Stimulated activated CD8-positive, alpha-beta memory T cell treated with anti-CD3 and anti-CD28 coated beads, Interleukin-15, amount 100 ng/mL, for 24 hours (primary cell): ENCODE measurements around the gene GALNT7.
"Not testable (repeated sequence)": the region's sequence is repeated elsewhere in the genome, so short reads cannot be mapped to it uniquely, and the experiment has no call there.

ENCODE experiments used
- DNase-seq: peaks from one replicate; pipeline ENCODE4 v3.0.0-alpha.2; 2020; ENCODE audit warnings: low read depth

The GALNT7 gene, protein sequence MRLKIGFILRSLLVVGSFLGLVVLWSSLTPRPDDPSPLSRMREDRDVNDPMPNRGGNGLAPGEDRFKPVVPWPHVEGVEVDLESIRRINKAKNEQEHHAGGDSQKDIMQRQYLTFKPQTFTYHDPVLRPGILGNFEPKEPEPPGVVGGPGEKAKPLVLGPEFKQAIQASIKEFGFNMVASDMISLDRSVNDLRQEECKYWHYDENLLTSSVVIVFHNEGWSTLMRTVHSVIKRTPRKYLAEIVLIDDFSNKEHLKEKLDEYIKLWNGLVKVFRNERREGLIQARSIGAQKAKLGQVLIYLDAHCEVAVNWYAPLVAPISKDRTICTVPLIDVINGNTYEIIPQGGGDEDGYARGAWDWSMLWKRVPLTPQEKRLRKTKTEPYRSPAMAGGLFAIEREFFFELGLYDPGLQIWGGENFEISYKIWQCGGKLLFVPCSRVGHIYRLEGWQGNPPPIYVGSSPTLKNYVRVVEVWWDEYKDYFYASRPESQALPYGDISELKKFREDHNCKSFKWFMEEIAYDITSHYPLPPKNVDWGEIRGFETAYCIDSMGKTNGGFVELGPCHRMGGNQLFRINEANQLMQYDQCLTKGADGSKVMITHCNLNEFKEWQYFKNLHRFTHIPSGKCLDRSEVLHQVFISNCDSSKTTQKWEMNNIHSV

DNA sequence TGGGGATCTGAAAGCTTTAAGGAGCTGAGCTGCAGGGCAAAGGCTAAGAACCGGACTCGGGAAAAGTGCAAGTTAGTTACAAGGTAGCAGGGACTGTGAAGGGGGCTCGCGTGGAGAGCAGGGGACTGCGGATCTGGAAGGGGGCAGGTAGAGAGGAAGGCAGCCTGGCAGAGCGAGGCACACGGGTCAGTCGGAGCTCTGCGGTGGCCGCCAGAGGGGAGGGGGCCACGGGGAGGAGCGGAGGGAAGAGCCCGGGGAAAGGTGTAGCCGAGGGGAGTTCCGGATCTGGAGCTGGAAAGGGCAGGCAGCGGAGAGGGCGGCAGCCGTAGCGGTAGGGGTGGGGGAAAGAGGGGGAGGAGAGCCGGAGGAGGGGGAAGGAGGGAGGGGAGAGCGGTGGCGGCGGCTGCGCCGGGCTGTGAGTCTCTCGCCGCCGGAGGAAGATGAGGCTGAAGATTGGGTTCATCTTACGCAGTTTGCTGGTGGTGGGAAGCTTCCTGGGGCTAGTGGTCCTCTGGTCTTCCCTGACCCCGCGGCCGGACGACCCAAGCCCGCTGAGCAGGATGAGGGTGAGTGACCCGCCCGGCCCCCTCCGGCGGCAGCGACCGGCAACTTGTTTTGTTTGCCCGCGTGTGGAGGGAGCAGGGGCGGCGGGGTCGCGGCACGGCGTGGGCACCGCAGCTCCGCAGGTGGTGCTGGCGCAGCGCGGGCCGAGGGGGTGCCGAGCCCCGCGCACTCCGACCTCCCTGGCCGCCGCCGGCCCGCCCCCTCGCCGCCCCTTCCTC, at the start of gene GALNT7:
TSS of gene GALNT7 (plus strand) at position 416 of the 782 bp plus-strand sequence. CDS start at position 441, 25 bp downstream.
- DNase-seq = peak; percentile 29

- DNase-seq = not testable (repeated sequence)
These were observed 49.8 kb upstream of the GALNT7 start for GRCh38 chr4:173118819-173119218.

- DNase-seq = no peak
These were observed 48.8 kb upstream of the GALNT7 start for GRCh38 chr4:173119818-173120217.

DNA sequence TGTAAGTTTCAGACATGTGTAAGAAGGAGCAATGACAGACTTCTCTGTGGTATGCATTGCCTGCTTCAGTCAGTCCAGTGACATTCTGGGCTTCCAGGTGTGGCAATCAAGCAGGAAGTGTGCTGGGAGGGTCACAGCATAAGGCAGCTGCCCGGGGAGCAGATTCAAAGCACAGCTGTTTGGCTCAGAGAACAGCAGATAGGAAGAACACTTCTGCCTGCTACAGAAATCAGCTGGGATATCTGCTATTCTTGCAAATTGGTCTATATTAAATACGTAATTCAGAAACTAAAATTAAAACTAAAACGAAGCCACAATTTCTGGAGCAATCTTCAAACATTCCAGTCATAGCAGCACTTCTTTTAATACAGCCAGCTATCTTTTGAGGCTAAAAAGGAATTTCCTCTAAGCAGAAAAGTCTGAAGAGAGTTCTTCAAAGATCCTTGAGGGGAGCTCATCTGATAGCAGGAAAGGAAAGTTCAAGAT, 47.5 kb upstream of the GALNT7 start:
- no peak for DNase-seq

GRCh38 chr4:173124209-173124865, 44.3 kb upstream of the GALNT7 start:
- no peak for DNase-seq

GRCh38 chr4:173125216-173125812, 43.3 kb upstream of the GALNT7 start:
- no peak for DNase-seq

GRCh38 chr4:173128199-173128890, 40.3 kb upstream of the GALNT7 start:
- no peak for DNase-seq

DNA sequence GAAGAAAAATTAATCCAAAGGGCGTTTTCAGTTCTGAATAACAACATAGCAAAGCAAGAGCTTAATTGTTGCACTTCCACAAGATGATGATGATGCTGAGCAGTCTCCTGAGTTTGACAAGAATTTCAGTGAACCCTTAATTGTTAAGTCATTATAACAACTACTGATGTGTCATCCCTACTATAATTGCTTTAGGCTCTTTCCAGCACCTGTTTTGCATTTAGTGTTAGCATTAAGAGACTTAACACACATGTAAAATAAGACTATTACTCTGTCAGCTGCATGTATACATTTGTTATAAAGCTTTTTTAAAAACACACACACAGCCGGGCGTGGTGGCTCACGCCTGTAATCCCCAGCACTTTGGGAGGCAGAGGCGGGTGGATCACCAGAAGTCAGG, 37.9 kb upstream of the GALNT7 start:
- no peak for DNase-seq

- no peak for DNase-seq
These were observed 34.2 kb upstream of the GALNT7 start for GRCh38 chr4:173134426-173134825.

DNA sequence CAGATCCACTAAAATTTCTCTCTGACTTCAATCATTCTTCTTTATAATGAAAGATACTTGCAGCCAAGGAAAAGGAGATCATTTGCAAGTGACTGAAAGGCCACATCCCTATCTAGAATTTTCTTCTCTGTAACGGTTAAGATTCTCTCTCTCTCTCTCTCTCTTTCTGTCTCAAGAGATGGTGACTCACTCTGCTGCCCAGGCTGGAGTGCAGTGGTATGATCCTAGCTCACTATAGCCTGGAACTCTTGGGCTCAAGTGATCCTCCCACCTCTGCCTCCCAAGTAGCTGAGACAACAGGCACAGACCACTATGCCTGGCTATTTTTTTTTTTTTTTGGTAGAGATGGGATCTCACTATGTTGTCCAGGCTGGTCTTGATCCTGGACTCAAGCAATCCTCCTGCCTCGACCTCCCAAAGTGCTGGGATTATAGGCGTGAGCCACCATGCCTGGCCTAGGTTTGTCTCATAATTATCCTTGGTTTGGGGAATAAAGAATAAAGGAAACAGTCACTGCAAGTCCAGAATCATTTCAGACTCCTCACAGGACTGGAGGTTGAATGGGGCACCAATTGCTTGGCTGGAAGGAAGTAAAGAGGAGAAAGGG, 33.3 kb upstream of the GALNT7 start:
- DNase-seq = no peak

DNA sequence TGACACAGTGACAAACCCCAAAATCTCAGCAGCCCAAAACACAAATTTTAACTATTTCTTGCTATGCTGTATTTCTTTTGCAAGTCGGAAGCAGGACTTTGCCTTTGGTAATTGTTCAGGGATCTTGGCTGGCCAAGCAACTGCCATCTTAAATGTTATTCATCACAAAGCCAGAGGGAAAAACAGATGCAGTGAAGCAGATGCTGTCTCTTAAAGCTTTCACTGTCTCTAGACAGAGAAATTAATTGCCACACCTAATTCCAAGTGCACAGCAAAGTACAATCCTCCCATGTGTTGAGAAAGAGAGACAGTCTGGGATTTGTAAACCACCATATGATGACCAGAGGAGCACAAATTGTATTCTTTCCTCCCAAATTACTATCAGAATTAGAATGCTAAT, 30.0 kb upstream of the GALNT7 start:
- no peak for DNase-seq

DNA sequence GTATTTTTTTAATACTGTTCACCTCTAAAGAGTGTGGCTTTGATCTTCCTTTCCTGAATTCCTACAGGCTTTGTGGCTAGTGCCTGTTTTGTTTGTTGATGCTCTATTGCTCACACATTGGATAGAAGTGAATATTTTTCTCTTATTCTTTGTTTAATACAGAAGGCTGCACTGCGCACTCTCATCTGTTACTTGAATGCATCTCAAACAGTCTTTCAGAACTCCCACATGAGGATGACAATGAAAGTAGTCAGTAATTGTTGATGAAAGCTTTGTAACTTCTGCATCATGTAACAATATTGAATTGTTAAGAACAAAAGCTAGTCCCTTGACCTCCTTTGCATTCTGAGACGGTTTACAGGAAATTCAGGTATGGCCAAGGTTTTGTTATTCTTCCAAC, 29.1 kb upstream of the GALNT7 start:
- no peak for DNase-seq

DNA sequence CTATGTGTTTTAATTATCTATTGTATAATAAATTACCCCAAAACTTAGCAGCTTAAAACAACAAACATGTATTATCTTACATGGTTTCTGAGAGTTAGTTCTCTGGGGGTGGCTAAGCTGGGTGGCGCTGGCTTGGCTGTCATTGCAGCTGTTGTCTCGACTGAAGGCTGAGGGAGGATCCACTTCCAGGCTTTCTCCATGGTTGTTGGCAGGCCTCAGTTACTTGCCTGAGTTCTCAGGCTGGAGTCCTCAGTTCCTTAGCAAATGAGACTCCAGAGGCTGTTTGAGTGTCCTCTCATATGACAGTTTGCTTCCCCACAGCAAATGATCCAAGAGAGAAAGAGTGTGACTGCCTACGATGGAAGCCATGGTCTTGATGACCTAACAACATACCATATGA, 23.5 kb upstream of the GALNT7 start:
- no peak for DNase-seq

- no peak for DNase-seq
These were observed 22.2 kb upstream of the GALNT7 start for GRCh38 chr4:173146456-173146855.

DNA sequence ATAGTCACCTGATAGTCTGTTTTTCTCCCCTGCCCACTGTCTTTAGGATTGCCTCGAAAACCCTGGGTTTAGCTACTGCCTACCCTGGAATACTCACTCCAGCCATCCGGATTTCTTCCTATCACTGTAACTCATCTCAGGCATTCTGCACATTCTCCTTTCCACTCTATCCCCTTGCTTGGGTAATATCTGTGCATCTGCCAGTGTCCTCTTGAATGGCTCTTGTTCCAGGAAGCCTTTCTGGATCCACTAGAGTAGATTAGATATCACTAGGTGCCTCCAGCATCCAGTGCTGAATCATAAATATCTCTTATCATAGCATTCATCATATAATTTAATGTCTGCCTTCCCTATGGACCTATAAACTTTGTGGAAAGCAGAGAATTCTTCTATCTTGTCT, 17.1 kb upstream of the GALNT7 start:
- DNase-seq = no peak

GRCh38 chr4:173152104-173152503, 16.5 kb upstream of the GALNT7 start:
- no peak for DNase-seq

GRCh38 chr4:173153445-173153844, 15.2 kb upstream of the GALNT7 start:
- DNase-seq = no peak

- no peak for DNase-seq
These were observed 8.8 kb upstream of the GALNT7 start for GRCh38 chr4:173159791-173160190.

GRCh38 chr4:173160871-173161270, 7.7 kb upstream of the GALNT7 start:
- no peak for DNase-seq

DNA sequence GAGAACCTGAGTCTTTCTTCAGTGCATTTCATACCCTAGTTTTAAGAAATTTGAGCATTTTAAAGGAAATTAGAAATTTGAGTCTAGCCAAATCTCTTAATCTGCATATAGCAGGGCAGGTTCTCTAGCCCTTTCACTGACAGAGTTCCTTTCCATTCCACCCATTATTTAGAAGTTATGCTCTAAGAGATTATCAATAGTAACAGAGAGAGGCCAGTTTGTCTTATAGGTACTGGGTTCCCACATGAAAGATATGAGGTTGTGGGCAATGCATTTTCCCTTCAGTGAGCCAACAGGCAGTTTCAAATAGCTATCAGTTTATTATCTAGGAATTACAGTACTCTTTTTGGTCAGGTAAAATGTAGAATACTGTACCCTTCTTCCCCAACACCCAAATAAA, 7.3 kb upstream of the GALNT7 start:
- DNase-seq = no peak

DNA sequence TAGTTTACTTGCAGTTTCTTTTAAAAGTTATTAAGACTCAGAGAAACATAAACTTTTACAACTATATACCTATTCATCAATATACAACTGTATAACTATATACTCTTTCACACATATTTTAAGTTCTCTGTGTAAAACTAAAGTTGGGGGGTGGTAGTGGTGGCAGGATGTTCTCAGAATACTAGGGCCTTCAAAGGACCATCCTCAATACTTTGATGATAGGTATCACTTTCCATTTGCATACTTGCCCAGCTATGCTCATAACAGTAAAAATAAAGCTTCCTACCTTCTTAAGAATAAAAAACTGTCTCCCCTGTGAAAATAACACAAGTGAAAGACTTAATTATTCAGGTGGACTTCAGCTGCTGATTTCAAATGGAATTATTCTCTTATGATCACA, 2.9 kb upstream of the GALNT7 start:
- DNase-seq = no peak
